Measurements from ENCODE around the gene PLGLB2. TPM values are rescaled to one million over a fixed set of nuclear protein-coding genes. Genes with fewer than 3 reads are reported as not detected.
"Not testable (repeated sequence)": the region's sequence is repeated elsewhere in the genome, so short reads cannot be mapped to it uniquely, and the experiment has no call there.

Gene PLGLB2
- total RNA-seq: 1 to 10 TPM; 1.3 to 1.8 TPM

DNA sequence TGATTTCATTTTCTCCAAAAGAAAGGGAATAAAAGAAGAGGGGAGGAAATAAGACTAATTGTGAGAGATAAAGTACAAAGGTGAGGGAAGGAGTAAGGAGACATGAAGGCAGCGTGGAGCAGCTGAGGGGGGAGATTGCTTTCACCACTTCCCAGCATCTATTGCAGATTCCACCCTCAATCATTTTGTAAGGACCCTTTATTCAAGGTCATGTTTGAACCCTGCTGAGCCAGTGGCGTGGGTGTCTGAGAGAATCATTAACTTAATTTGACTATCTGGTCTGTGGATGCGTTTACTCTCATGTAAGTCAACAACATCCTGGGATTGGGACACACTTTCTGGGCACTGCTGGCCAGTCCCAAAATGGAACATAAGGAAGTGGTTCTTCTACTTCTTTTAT is at the start of gene PLGLB2:
PLGLB2 (plus strand) TSS at position 297 of the 400 bp plus-strand sequence; CDS start at position 364, 67 bp downstream.
- H3K4me3 Mint-ChIP-seq; H3K27me3 Mint-ChIP-seq; H3K36me3 Mint-ChIP-seq (ENCODE audit: low read depth): not testable (repeated sequence)

DNA sequence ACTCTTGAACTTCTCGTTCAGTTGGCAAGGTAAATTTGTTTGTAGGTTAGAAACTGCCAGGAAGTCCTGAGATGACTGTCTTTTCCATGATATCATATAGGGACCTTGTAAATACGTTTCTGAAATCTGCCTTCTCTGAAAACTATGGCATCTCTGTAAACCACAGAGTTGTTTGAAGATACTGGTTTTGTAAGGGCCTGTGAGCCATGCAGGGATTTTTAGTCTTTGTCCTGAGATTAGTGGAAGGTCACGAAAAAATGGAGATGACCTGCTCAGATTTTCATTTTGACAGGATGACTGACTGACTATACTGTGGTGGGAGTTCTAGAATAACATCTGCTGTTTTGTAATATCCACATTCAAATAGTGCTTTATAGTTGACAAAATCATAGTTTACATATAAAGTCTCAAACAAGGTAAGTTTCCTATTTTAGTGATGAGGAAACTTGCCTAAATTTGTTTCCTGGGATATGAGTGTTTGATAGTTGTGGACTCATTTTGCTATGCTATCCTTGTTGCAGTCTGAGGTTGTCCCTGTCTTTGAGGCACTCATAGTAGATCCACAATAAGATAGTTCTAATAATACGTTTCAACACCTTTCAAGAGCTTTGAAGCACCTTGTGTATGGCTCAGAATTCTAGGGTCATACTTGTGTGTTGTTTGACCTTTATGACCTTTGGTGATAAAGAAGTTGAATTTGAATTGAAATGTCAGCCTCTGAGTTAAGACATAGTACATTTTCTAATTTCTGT is 43.1 kb upstream of the PLGLB2 start:
- DNase-seq; H3K9me3 Mint-ChIP-seq; H3K4me1 Mint-ChIP-seq; H3K36me3 Mint-ChIP-seq (ENCODE audit: low read depth); POLR2A ChIA-PET; CTCF ChIA-PET; H3K27me3 Mint-ChIP-seq: not testable (repeated sequence)
- Mint-ChIP-seq H3K27ac (peak overlapping the region; percentile 75), H3K4me3 (peak overlapping the region; percentile 23)

More for the DNA sequence above, at the start of gene PLGLB2:
- CTCF ChIA-PET, H3K9me3 Mint-ChIP-seq, POLR2A ChIA-PET, H3K4me1 Mint-ChIP-seq, H3K27ac Mint-ChIP-seq, DNase-seq: not testable (repeated sequence)

DNA sequence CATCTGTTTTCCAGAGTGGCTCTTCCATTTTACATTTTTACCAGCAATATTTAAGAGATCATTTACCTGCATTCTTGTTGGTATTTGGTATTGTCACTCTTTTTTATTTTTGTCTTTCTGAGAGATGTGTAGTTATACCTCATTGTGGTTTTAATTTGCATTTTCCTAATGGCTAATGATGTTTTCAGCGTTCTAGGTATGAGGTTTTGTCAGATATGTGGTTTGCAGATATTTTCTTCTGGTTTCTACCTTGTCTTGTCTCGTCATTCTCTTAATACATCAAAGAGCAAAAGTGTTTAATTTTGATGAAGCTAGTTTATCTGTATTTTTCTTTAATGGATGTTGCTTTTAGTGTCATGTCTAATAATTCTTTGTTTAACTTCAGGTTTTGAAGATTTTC is 39.5 kb upstream of the PLGLB2 start:
- H3K9me3 Mint-ChIP-seq; H3K4me3 Mint-ChIP-seq; CTCF ChIA-PET; H3K36me3 Mint-ChIP-seq (ENCODE audit: low read depth); H3K27me3 Mint-ChIP-seq; POLR2A ChIA-PET; H3K4me1 Mint-ChIP-seq; H3K27ac Mint-ChIP-seq; DNase-seq: not testable (repeated sequence)

DNA sequence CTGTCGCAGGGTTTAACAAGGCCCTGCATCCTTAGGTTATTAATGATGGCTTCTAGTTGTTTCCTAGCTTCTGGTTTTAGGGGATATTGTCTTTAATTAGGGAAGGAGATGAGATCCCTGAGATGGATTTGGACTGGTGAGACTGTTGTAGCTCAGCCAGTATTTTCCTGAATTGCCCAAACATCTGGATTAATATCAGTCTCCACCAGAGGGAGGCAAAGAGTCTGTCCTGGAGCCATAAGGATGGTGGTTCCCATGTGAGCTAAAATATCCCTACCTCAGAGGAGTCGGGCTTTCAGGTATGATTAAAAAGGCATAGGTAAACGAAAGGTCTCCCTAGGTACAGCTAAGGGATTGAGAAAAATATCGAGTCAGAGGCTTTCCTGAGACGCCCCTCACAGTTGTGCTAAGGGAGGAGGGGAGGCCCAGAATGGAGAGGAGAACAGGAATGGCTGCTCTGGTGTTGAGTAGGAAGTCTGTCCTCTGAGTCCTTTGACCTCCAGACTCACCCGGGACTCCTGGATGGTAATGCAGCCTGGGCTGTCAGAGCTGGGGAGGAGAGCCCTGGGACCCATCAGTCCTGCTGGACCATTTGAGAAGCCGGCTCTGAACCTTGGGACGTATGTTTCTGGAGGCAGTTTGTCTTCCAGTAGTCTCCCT is 19.8 kb upstream of the PLGLB2 start:
- DNase-seq; CTCF ChIA-PET; H3K4me1 Mint-ChIP-seq; H3K36me3 Mint-ChIP-seq (ENCODE audit: low read depth); H3K9me3 Mint-ChIP-seq; H3K27ac Mint-ChIP-seq; H3K4me3 Mint-ChIP-seq; H3K27me3 Mint-ChIP-seq; POLR2A ChIA-PET: not testable (repeated sequence)

DNA sequence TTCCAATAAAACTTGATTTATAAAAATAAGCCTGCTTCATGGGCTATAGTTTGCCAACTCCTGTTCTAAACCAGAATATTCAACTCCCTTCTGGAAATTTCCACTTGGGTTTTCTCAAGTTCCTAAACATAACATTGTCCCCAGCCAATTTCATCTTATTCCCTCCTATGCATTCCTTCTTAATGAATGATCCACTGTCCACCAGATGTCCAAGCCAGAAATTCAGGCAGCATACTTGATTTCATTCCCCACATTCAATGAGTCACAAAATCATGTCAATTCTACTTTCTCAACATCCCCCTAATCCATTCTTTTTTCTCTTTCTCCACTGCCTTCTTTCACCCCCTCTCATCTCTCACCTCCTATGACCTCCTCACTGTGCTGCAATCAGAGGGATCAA is 7.0 kb upstream of the PLGLB2 start:
- H3K27me3 Mint-ChIP-seq; H3K27ac Mint-ChIP-seq; H3K36me3 Mint-ChIP-seq (ENCODE audit: low read depth); H3K4me1 Mint-ChIP-seq; POLR2A ChIA-PET; CTCF ChIA-PET; H3K9me3 Mint-ChIP-seq; DNase-seq; H3K4me3 Mint-ChIP-seq: not testable (repeated sequence)

DNA sequence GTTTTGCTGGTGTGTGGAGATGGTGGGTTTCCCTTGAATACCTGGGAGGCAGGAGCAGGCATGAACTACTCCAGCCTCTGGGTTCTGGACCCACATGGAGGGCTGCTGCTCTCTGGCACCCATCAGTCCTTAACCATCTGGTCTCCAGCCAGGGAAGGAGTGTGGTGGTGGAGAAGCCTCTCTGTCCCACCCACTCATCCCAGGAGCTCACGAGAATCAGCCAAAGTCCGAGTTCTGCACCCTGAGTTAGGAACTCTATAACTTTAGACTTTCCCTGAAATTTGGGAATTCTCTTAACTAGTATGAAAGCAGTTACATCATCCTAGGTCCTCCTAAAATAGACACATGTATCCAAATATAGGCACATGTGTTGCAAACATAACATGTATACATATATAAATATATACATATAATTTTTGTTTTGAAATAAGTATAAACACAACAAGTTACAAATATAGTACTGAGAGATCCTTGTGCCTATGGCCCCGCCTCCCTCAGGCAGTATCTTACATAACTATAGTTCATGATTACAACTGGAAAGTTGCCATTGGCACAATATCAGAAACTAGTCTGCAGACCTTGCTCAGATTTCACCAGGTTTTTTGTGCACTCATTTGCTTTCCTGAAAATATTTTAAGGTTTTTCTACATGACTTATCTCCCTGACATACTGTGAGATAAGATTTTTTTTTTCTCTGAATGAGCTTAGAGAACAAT is 5.3 kb upstream of the PLGLB2 start:
- CTCF ChIA-PET; H3K27ac Mint-ChIP-seq; POLR2A ChIA-PET; H3K4me1 Mint-ChIP-seq; H3K27me3 Mint-ChIP-seq; H3K9me3 Mint-ChIP-seq; DNase-seq; H3K4me3 Mint-ChIP-seq; H3K36me3 Mint-ChIP-seq (ENCODE audit: low read depth): not testable (repeated sequence)

DNA sequence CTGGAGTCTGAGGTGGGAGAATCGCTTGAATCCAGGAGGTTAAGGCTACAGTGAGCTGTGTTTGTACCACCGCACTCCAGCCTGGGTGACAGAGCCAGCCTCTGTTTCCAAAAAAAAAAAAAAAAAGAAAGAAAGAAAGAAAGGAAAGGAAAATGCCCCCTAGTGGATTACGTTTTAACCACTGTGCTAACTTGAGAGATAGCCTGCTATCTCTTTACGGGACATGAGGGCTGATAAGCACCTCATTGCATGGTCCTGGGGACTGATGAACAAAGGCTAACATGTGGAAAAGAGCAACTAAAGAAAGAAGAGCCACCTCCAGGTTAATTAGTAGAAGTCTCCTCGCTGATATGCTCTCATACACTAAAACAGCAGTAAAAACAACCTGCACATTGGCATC is 4.2 kb upstream of the PLGLB2 start:
- H3K27me3 Mint-ChIP-seq; CTCF ChIA-PET; H3K36me3 Mint-ChIP-seq (ENCODE audit: low read depth); POLR2A ChIA-PET; DNase-seq; H3K27ac Mint-ChIP-seq; H3K9me3 Mint-ChIP-seq; H3K4me3 Mint-ChIP-seq; H3K4me1 Mint-ChIP-seq: not testable (repeated sequence)

DNA sequence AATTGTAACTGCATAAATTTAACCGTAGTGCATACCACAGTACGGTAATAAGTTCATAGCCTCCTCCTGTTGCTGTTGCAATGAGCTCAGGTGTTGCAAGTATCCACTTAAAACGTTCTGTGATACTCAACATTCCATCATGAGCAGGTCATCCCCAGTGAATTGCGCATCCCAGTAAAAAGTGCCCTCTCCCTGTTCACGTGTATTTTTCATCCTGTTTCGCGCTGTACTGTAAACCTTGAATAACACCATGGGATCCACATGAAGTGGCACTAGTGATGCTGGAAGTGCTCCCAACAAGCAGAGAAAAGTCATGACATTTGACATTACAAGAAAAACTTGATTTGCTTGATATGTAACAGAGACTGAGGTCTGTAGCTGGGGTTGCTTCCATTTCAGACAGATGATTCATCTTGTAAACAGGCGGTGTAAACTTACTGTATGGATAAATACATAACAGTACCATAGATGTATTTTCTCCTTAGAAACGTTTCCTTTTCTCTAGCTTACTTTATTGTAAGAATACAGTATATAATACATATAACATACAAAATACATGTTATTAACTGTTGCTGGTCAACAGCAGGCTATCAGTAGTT is 2.4 kb upstream of the PLGLB2 start:
- H3K4me1 Mint-ChIP-seq; H3K4me3 Mint-ChIP-seq; H3K27me3 Mint-ChIP-seq; H3K9me3 Mint-ChIP-seq; POLR2A ChIA-PET; H3K36me3 Mint-ChIP-seq (ENCODE audit: low read depth); CTCF ChIA-PET; DNase-seq; H3K27ac Mint-ChIP-seq: not testable (repeated sequence)

DNA sequence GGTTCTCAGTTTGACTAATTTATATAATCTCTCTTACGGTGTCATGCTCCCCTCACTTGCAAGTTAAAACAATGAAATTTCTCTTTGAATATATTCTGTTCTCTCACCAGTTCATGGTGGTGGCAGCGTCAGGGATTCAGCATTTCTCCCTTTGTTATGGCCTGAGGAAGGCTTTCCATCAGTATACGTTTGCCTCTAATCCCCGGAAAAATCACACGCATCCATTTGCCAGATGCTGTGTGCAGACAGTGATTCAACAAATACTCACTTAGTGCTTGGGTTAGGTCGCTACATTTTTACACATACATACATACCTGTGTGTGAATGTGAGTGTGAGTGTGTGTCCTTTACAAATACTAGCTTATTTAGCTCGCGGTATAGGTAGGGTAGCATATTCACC is 637 bp downstream of the PLGLB2 start:
- CTCF ChIA-PET; H3K36me3 Mint-ChIP-seq (ENCODE audit: low read depth); H3K4me3 Mint-ChIP-seq; POLR2A ChIA-PET; H3K27ac Mint-ChIP-seq; H3K27me3 Mint-ChIP-seq; H3K4me1 Mint-ChIP-seq; DNase-seq; H3K9me3 Mint-ChIP-seq: not testable (repeated sequence)

DNA sequence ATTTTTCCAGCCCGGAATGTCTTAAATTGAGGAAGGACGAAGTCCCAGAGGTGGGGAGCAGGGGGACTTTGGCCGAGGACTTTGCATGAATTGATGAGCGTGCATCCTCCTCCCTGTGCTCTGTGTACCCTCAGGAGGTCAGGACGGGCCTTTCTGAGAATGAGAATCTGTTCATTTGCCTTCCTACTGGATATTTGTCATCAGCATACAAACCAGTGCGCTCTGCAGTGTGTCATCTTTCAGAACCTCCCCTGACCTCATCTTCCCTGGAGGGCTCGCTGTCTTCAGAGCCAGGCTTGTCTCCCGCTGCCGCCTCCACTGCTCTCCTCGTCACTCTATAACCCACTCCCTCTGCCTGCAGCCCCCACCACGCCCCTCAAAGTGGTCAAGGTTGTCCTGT is 2.7 kb downstream of the PLGLB2 start:
- POLR2A ChIA-PET; DNase-seq; CTCF ChIA-PET; H3K9me3 Mint-ChIP-seq; H3K27me3 Mint-ChIP-seq; H3K36me3 Mint-ChIP-seq (ENCODE audit: low read depth); H3K4me1 Mint-ChIP-seq; H3K4me3 Mint-ChIP-seq; H3K27ac Mint-ChIP-seq: not testable (repeated sequence)

DNA sequence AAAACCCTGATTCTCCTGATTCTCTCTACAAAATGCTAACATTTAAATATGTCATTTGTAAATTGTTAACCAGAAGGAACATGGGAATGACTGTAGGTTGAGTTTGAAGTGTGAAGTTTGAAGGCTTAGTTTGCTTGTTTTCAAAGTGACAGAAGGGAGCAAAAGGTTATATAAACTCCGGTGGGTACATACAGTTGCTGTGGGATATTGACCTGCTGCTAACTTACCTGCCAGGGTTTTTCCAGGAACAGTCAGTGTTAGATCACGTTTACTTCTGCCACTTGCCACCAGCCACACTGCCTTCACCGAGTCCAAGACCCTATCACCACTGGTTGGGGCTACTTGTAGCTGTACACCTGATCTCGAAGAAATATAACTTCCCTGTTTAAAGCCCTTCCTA is 6.9 kb downstream of the PLGLB2 start:
- H3K9me3 Mint-ChIP-seq; POLR2A ChIA-PET; H3K36me3 Mint-ChIP-seq (ENCODE audit: low read depth); H3K4me1 Mint-ChIP-seq; CTCF ChIA-PET; DNase-seq; H3K27me3 Mint-ChIP-seq; H3K4me3 Mint-ChIP-seq; H3K27ac Mint-ChIP-seq: not testable (repeated sequence)

Measured in activated CD4-positive, alpha-beta memory T cell treated with anti-CD3 and anti-CD28 coated beads, Interleukin-2, amount 10 ng/mL, durations not matched to agents 7 days and 5 days (primary cell).